Omental fat pad (tissue), 4 donors: Measurements from ENCODE around the gene CGB5. TPM values are rescaled to one million over a fixed set of nuclear protein-coding genes. Genes with fewer than 3 reads are reported as not detected.
"Not testable (repeated sequence)": the region's sequence is repeated elsewhere in the genome, so short reads cannot be mapped to it uniquely, and the experiment has no call there.

Experiments used
- ATAC-seq: fragments of 150-250 bp; one replicate; pipeline ENCODE4 v1.9.1; 2016; ENCODE audit warnings: mild to moderate bottlenecking, moderate library complexity; ENCODE audit not compliant: low FRiP score
- DNase-seq: peaks from one replicate; pipeline ENCODE4 v3.0.0-alpha.2; 2019; ENCODE audit warnings: low spot score
- total RNA-seq, 4 donors: library from RNA; depleted of rRNA; stranded (reverse); fragments of >200 nt; gene quantifications; one replicate each; pipeline ENCODE4 v1.1.0, GENCODE V29; 2016
- TF ChIP-seq, protein P1 (sequence below), 3 donors: fragments of 450-650 bp; IDR thresholded peaks; one replicate each; pipeline ENCODE4 v1.5.1; 2016 to 2017; ENCODE audit warnings: antibody characterized with exemption in 3 of 3, mild to moderate bottlenecking in 3 of 3, moderate library complexity in 2 of 3

Gene CGB5
- total RNA-seq, 4 donors from 2014 or later, result not detected

DNA sequence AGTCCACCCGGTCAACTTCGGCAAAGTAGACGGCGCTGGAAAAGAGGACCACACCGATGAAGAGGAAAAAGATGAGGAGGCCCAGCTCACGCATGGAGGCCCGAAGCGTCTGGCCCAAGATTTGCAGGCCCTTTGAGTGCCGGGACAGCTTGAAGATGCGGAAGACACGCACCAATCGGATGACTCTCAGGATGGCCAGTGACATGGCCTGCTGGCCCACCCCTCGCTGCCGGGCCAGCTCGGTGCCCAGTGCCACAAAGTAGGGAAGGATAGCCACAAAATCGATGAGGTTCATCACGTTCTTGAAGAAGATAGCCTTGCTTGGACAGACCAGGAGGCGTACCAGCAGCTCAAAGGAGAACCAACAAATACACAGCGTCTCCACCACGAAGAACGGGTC, 26.8 kb downstream of the CGB5 start:
- ATAC-seq, result no peak
- no peak for DNase-seq
- TF ChIP-seq, protein P1, sequence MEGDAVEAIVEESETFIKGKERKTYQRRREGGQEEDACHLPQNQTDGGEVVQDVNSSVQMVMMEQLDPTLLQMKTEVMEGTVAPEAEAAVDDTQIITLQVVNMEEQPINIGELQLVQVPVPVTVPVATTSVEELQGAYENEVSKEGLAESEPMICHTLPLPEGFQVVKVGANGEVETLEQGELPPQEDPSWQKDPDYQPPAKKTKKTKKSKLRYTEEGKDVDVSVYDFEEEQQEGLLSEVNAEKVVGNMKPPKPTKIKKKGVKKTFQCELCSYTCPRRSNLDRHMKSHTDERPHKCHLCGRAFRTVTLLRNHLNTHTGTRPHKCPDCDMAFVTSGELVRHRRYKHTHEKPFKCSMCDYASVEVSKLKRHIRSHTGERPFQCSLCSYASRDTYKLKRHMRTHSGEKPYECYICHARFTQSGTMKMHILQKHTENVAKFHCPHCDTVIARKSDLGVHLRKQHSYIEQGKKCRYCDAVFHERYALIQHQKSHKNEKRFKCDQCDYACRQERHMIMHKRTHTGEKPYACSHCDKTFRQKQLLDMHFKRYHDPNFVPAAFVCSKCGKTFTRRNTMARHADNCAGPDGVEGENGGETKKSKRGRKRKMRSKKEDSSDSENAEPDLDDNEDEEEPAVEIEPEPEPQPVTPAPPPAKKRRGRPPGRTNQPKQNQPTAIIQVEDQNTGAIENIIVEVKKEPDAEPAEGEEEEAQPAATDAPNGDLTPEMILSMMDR (IDR thresholded peaks at IDR 0.05), result no peak

DNA sequence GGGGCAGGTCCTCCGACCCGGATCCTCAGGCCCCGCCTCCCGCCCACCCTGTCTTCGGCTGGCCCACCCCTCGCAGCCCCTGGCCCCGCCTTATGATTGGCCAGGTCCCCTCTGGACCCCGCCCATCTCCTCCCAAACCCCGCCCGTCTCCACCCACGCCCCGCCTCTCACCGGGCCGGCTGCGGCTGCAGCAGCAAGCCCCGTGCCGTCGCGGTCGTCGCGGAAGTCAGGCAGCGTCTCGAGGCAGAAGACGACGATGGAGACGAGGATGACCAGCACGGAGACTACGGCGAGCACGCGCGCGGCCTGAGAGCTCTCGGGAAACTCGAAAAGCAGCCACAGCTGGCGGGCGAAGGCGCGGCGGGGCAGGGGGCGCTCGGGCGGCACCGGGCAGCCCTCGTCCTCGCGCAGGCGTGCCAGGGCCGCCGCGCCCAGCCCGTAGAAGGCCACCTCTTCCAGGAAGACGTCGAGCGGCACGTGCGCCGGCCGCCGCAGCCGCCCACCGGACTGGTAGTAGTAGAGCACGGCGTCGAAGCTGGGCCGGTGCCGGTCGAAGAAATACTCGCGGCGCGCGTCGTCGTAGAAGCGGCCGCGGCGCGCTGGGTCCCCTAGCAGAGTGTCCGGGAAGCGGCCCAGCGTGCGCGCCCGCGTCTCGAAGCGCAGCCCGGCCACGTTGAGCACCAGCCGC, 28.4 kb downstream of the CGB5 start:
- ATAC-seq (no peak), DNase-seq (no peak)
- TF ChIP-seq, protein P1 (IDR thresholded peaks at IDR 0.05), result no peak

DNA sequence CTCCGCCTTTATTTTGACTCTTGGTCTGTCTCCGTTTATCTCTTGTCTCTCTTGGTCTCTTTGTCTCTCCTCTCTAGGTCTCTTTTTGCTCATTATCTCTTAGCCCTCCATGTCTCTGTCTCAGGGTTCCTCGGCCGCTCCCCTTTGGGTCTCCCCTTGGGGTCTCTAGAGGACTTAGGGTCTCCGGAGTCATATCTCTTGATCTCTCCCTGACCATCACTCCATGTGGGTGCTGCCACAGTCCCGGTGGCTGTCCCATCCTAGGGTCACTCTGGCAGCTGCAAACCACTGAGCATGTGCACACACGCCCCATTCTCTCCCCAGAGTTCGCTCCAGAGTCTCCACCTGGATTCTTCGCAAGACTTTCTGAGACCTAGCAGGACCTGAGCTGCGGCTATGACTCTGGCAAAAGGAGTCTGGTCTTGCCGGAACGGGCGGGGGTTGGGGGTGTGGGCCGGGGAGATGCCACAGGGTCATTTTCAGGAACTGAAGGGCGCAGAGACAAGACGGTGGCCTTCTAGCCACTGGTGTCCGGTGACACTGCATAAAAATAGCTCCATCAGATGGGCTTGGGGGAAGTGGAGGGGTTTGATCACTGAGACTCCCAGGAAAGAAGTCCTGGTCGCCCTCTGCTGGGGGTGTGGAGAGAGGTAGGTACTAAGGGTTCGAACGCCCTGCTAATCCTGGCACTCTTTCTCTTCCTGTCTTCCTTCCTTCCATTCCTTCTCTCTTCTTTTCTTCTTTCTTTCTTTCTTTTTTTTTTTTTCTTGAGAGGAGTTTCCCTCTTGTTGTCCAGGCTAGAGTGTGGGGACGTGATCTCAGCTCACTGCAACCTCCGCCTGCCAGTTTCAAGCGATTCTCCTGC, 30.1 kb downstream of the CGB5 start:
- no peak for ATAC-seq
- TF ChIP-seq, protein P1 (IDR thresholded peaks at IDR 0.05), result no peak
- DNase-seq, result no peak

DNA sequence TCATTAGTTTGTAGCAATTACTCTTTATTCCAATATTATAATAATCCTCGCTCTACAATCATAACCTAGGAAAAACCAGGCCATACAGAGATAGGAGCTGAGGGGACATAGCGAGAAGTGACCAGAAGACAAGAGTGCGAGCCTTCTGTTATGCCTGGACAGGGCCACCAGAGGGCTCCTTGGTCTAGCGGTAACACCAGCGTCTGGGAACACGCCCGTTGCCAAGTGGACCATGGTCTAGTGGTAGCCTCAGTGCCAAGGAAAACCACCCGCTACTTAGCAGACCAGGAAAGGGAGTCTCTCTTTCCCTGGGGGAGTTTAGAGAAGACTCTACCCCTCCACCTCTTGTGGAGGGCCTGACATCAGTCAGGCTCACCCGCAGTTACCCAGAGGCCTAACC, 31.2 kb downstream of the CGB5 start:
- DNase-seq, ATAC-seq: not testable (repeated sequence)
- TF ChIP-seq, protein P1 (IDR thresholded peaks at IDR 0.05), result peak in 1 of 3 donors; percentile 16

DNA sequence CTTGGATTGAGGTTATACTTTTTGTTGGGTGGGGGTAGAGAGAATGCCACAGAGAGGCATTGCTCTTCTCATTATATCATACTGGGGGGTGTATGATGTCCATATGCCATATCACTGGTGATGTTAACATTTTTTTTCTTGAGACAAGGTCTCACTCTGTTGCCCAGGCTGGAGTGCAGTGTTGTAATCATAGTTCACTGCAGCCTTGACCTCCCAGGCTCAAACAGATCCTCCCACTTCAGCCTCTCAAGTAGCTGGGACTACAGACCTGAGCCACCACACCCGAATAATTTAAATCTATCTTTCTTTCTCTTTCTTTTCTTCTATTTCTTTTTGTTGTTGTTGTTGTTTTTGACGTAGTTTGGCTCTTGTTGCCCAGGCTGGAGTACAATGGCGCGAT, 36.7 kb downstream of the CGB5 start:
- TF ChIP-seq, protein P1 (IDR thresholded peaks at IDR 0.05), result no peak
- ATAC-seq, result no peak
- no peak for DNase-seq

DNA sequence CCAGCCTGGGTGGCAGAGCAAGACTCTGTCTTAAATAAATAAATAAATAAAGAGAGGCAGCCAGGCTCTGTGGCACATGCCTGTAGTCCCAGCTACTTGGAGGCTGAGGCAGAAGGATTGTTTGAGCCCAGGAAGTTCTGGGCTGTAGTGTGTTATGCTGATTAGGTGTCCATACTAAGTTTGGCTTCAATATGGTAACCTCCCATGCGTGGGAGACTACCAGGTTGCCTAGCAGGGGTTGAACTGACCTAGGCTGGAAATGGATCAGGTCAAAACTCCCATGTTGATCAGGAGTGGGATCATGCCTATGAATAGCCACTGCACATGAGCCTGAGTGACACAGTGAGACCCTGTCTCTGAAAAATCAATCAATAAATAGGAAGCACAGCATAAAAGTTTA, 37.6 kb downstream of the CGB5 start:
- no peak for DNase-seq
- TF ChIP-seq, protein P1 (IDR thresholded peaks at IDR 0.05), result no peak
- no peak for ATAC-seq
